RWPE2 (cell line): ENCODE results near the gene ADCY1.

ENCODE experiments used
- ATAC-seq: fragments of 200-7000 bp; cut with Tn5 transposase; 3 replicates; pipeline ENCODE4 v1.9.1; 2021; ENCODE audit warnings: low read depth
- DNase-seq: peaks from one replicate; pipeline ENCODE4 v3.0.0-alpha.2; 2020; ENCODE audit warnings: low spot score
- H3K27ac ChIP-seq: fragments of 450-650 bp; 2 replicates; pipeline ENCODE4 v1.5.1; 2017; ENCODE audit warnings: mild to moderate bottlenecking; ENCODE audit not compliant: poor library complexity, severe bottlenecking
- H3K27me3 ChIP-seq: fragments of 250-450 bp; sonication (Bioruptor Pico); 2 replicates; pipeline ENCODE4 v1.5.1; 2021; ENCODE audit warnings: mild to moderate bottlenecking, moderate library complexity; ENCODE audit not compliant: insufficient read depth, poor library complexity, severe bottlenecking
- H3K36me3 ChIP-seq: fragments of 250-450 bp; sonication (Bioruptor Pico); 2 replicates; pipeline ENCODE4 v1.5.1; 2020; ENCODE audit warnings: low read depth, mild to moderate bottlenecking, moderate library complexity
- H3K4me1 ChIP-seq: fragments of 250-450 bp; sonication (Bioruptor Pico); 2 replicates; pipeline ENCODE4 v1.5.1; 2021; ENCODE audit warnings: mild to moderate bottlenecking, moderate library complexity; ENCODE audit not compliant: insufficient read depth, poor library complexity, severe bottlenecking
- H3K4me3 ChIP-seq: fragments of 250-450 bp; sonication (Bioruptor Pico); 2 replicates; pipeline ENCODE4 v1.5.1; 2021; ENCODE audit warnings: mild to moderate bottlenecking, moderate library complexity; ENCODE audit not compliant: severe bottlenecking
- H3K9me3 ChIP-seq: fragments of 250-450 bp; sonication (Bioruptor Pico); 2 replicates; pipeline ENCODE4 v1.5.1; 2021; ENCODE audit warnings: mild to moderate bottlenecking, moderate library complexity; ENCODE audit not compliant: severe bottlenecking
- CTCF ChIP-seq: fragments of 450-650 bp; IDR thresholded peaks from one replicate; pipeline ENCODE4 v1.5.1; 2017; ENCODE audit warnings: mild to moderate bottlenecking, moderate library complexity; ENCODE audit not compliant: poor library complexity, severe bottlenecking

The ADCY1 gene

GRCh38 chr7:45656431-45656830 is 82.3 kb downstream of the ADCY1 start:
- H3K4me1 ChIP-seq = no peaks in the 10 kb centered on the region
- H3K4me3 ChIP-seq = no peak overlapping the region
- H3K9me3 ChIP-seq = no peaks in the 10 kb centered on the region
- no peak overlapping the region for H3K27ac ChIP-seq
- ATAC-seq (no peak), DNase-seq (no peak)
- no peaks in the 10 kb centered on the region for H3K36me3 ChIP-seq
- TF ChIP-seq CTCF = no peak
- no peaks in the 10 kb centered on the region for H3K27me3 ChIP-seq

- no peak for DNase-seq
- ATAC-seq = no peak
- Histone ChIP-seq H3K27ac (no peak overlapping the region), H3K9me3 (no peaks in the 10 kb centered on the region), H3K4me3 (no peak overlapping the region), H3K4me1 (no peaks in the 10 kb centered on the region), H3K27me3 (no peaks in the 10 kb centered on the region), H3K36me3 (no peaks in the 10 kb centered on the region)
- no peak for TF ChIP-seq CTCF
Measured at GRCh38 chr7:45657136-45657889, 83.1 kb downstream of the ADCY1 start.

GRCh38 chr7:45657890-45658715 is 83.9 kb downstream of the ADCY1 start:
- Histone ChIP-seq H3K27me3 (no peaks in the 10 kb centered on the region), H3K9me3 (no peaks in the 10 kb centered on the region), H3K27ac (no peak overlapping the region), H3K4me3 (no peak overlapping the region), H3K4me1 (no peaks in the 10 kb centered on the region), H3K36me3 (no peaks in the 10 kb centered on the region)
- no peak for ATAC-seq
- TF ChIP-seq CTCF = no peak
- no peak for DNase-seq

GRCh38 chr7:45658716-45659495 is 84.7 kb downstream of the ADCY1 start:
- Histone ChIP-seq H3K4me3 (no peak overlapping the region), H3K4me1 (no peaks in the 10 kb centered on the region), H3K9me3 (no peaks in the 10 kb centered on the region), H3K36me3 (no peaks in the 10 kb centered on the region), H3K27me3 (no peaks in the 10 kb centered on the region), H3K27ac (no peak overlapping the region)
- ATAC-seq (no peak), DNase-seq (no peak)
- no peak for TF ChIP-seq CTCF
